ENCODE results near the gene ARSB. TPM values are rescaled to one million over a fixed set of nuclear protein-coding genes. Genes with fewer than 3 reads are reported as not detected.

The ARSB gene
- total RNA-seq, 1 donor, result 38.4 TPM

GRCh38 chr5:78827725-78828124, 157.4 kb downstream of the ARSB start:
- H3K27me3 ChIP-seq (ENCODE audit: insufficient read depth, low read length), result no peaks in the 10 kb centered on the region
- no peaks in the 10 kb centered on the region for H3K79me2 ChIP-seq (ENCODE audit: insufficient read depth, low read length)
- no peak overlapping the region for H3K4me3 ChIP-seq (ENCODE audit: insufficient read depth, low read length)
- peaks cover 20% of the 10 kb centered on the region for H3K4me1 ChIP-seq (ENCODE audit: insufficient read depth, low read length)
- H3K9me3 ChIP-seq (ENCODE audit: low read depth, low read length), result no peaks in the 10 kb centered on the region
- H3K36me3 ChIP-seq (ENCODE audit: insufficient read depth, low read length), result no peaks in the 10 kb centered on the region
- no peaks in the 10 kb centered on the region for H4K20me1 ChIP-seq (ENCODE audit: insufficient read depth, low read length)
- no peak for TF ChIP-seq CTCF (IDR thresholded peaks at IDR 0.05; ENCODE audit: extremely low read depth, low read depth, low read length)
- no peak overlapping the region for H3K27ac ChIP-seq (ENCODE audit: low read depth, low read length)
- no peak overlapping the region for H2AFZ ChIP-seq (ENCODE audit: low read length)
- no peak for DNase-seq (ENCODE audit: insufficient read length, low spot score, missing footprints)
- H3K4me2 ChIP-seq (ENCODE audit: insufficient read depth, low read length), result no peak overlapping the region

DNA sequence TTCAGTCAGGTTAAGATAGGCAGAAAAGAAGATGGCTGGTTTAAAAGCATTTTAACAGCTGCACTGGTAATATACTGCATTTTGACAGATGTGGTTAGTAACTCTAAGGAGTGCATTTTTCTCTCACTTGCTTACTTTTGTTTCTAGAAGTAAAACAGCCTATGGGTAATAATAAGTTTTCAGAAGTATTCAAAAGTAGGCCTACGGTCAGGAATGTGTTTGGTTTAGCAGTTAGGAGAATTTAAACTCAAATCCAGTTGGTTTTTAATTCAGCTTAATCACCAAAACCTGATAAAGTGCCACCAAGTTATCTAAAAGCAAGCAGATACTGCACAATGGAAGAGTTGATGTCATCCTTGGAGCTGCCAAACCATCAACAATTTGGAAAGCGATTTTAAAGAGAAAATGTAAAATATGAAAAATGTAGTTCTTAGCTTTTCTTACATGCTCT, 160.3 kb downstream of the ARSB start:
- no peaks in the 10 kb centered on the region for H4K20me1 ChIP-seq (ENCODE audit: insufficient read depth, low read length)

DNA sequence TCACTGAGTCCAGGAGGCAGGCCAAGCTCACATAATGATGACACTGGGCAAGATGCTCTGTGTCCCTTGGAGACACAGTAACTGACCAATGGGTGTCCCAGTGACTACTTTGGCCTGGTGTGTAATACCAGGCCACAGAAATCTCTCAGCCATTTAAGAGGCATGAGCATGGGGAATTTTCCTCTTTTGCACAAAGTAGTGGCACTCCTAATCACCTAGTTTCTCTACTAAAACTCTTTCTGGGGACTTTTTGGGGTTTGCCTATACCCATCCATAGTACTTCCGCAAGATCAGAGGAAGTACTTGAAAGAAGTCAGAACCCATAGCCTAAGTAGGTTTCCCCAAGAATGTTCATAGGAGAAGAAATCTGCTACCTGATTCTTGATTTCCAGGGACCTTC, 161.9 kb downstream of the ARSB start:
- H3K4me2 ChIP-seq (ENCODE audit: insufficient read depth, low read length), result no peak overlapping the region
- H3K27me3 ChIP-seq (ENCODE audit: insufficient read depth, low read length), result no peaks in the 10 kb centered on the region
- DNase-seq (ENCODE audit: insufficient read length, low spot score, missing footprints), result no peak
- peaks cover 6% of the 10 kb centered on the region for H3K4me1 ChIP-seq (ENCODE audit: insufficient read depth, low read length)
- H3K4me3 ChIP-seq (ENCODE audit: insufficient read depth, low read length), result no peak overlapping the region
- H2AFZ ChIP-seq (ENCODE audit: low read length), result no peak overlapping the region
- no peaks in the 10 kb centered on the region for H3K9me3 ChIP-seq (ENCODE audit: low read depth, low read length)
- H4K20me1 ChIP-seq (ENCODE audit: insufficient read depth, low read length), result no peaks in the 10 kb centered on the region
- no peaks in the 10 kb centered on the region for H3K36me3 ChIP-seq (ENCODE audit: insufficient read depth, low read length)
- no peaks in the 10 kb centered on the region for H3K79me2 ChIP-seq (ENCODE audit: insufficient read depth, low read length)
- no peak for TF ChIP-seq CTCF (IDR thresholded peaks at IDR 0.05; ENCODE audit: extremely low read depth, low read depth, low read length)
- no peak overlapping the region for H3K27ac ChIP-seq (ENCODE audit: low read depth, low read length)

More for the DNA sequence above, 160.3 kb downstream of the ARSB start:
- Histone ChIP-seq H2AFZ (ENCODE audit: low read length) (no peak overlapping the region), H3K4me2 (ENCODE audit: insufficient read depth, low read length) (no peak overlapping the region), H3K36me3 (ENCODE audit: insufficient read depth, low read length) (no peaks in the 10 kb centered on the region), H3K79me2 (ENCODE audit: insufficient read depth, low read length) (no peaks in the 10 kb centered on the region), H3K4me1 (ENCODE audit: insufficient read depth, low read length) (peaks cover 8% of the 10 kb centered on the region), H3K27me3 (ENCODE audit: insufficient read depth, low read length) (no peaks in the 10 kb centered on the region), H3K4me3 (ENCODE audit: insufficient read depth, low read length) (no peak overlapping the region), H3K9me3 (ENCODE audit: low read depth, low read length) (no peaks in the 10 kb centered on the region), H3K27ac (ENCODE audit: low read depth, low read length) (peak overlapping the region; percentile 6)
- DNase-seq (ENCODE audit: insufficient read length, low spot score, missing footprints), result peak; percentile 21
- TF ChIP-seq CTCF (IDR thresholded peaks at IDR 0.05; ENCODE audit: extremely low read depth, low read depth, low read length), result no peak

DNA sequence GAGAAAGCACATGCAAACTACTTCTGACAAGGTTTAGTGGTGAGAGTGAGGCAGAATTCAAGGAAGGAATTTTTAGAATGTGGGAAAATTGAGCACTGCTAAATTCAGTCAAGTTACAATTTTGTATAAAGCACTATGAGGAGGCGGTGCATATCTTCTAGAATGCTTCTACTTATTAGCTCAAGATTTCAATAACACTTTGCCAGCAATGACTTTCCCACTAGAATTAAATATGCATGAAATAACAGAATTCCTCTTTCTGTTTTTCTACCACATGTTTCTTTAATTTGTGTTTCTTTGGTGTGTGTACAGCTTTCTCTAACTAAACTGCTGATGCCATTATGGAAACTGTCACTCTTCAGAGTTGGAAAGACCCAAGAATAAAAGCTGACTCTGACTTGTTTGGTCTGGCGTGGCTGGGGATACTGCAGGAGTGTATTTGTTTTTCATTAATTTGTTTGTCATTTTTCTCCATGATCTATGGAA, 163.5 kb downstream of the ARSB start:
- no peak overlapping the region for H2AFZ ChIP-seq (ENCODE audit: low read length)
- H3K4me3 ChIP-seq (ENCODE audit: insufficient read depth, low read length), result no peak overlapping the region
- no peaks in the 10 kb centered on the region for H3K79me2 ChIP-seq (ENCODE audit: insufficient read depth, low read length)
- H3K36me3 ChIP-seq (ENCODE audit: insufficient read depth, low read length), result no peaks in the 10 kb centered on the region
- H3K27me3 ChIP-seq (ENCODE audit: insufficient read depth, low read length), result no peaks in the 10 kb centered on the region
- no peaks in the 10 kb centered on the region for H3K9me3 ChIP-seq (ENCODE audit: low read depth, low read length)
- H3K4me2 ChIP-seq (ENCODE audit: insufficient read depth, low read length), result no peak overlapping the region
- H4K20me1 ChIP-seq (ENCODE audit: insufficient read depth, low read length), result no peaks in the 10 kb centered on the region
- DNase-seq (ENCODE audit: insufficient read length, low spot score, missing footprints), result no peak
- no peak overlapping the region for H3K27ac ChIP-seq (ENCODE audit: low read depth, low read length)
- no peak for TF ChIP-seq CTCF (IDR thresholded peaks at IDR 0.05; ENCODE audit: extremely low read depth, low read depth, low read length)
- H3K4me1 ChIP-seq (ENCODE audit: insufficient read depth, low read length), result peaks cover 6% of the 10 kb centered on the region
